Spleen (tissue), 11 donors: Measurements from ENCODE around the gene SINHCAF. TPM values are rescaled to one million over a fixed set of nuclear protein-coding genes. Genes with fewer than 3 reads are reported as not detected.

ENCODE experiments used
- DNase-seq: peaks from one replicate; pipeline ENCODE4 v3.0.0-alpha.2; 2020
- H3K27ac ChIP-seq, 8 donors: fragments of 200-600 bp; sonication (generic) in 7 of 8; 1 replicate in 4 of 8; 2 replicates in 4 of 8; pipeline versions ENCODE4 v1.5.0 to v1.8.0; 2016 to 2021; ENCODE audit warnings: inconsistent platforms in 4 of 8, mild to moderate bottlenecking in 4 of 8, moderate library complexity in 1 of 8
- H3K27me3 ChIP-seq, 7 donors: fragments of 200-600 bp; sonication (generic) in 6 of 7; replicated peaks in 1 of 7; 1 replicate in 4 of 7; 2 replicates in 3 of 7; pipeline versions ENCODE4 v1.5.0 to v1.8.0; 2016 to 2021; ENCODE audit warnings: inconsistent platforms in 3 of 7, mild to moderate bottlenecking in 1 of 7
- H3K36me3 ChIP-seq, 6 donors: fragments of 200-600 bp; sonication (generic) in 5 of 6; 1 replicate in 4 of 6; 2 replicates in 2 of 6; pipeline versions ENCODE4 v1.5.0 to v1.8.0; 2016 to 2021; ENCODE audit warnings: inconsistent platforms in 2 of 6
- H3K4me1 ChIP-seq, 6 donors: fragments of 200-600 bp; sonication (generic) in 5 of 6; 1 replicate in 3 of 6; 2 replicates in 3 of 6; pipeline versions ENCODE4 v1.5.0 to v1.8.0; 2016 to 2021; ENCODE audit warnings: inconsistent platforms in 3 of 6
- H3K4me3 ChIP-seq, 8 donors: fragments of 200-600 bp; sonication (generic) in 7 of 8; 1 replicate in 4 of 8; 2 replicates in 4 of 8; pipeline versions ENCODE4 v1.5.0 to v1.8.0; 2016 to 2021; ENCODE audit warnings: inconsistent platforms in 4 of 8, mild to moderate bottlenecking in 4 of 8, moderate library complexity in 2 of 8
- H3K9me3 ChIP-seq, 8 donors: fragments of 200-600 bp; sonication (generic) in 7 of 8; 1 replicate in 4 of 8; 2 replicates in 4 of 8; pipeline versions ENCODE4 v1.5.0 to v1.8.0; 2016 to 2021; ENCODE audit warnings: inconsistent platforms in 4 of 8
- CTCF ChIP-seq, 11 experiments: fragments of 200-600 bp in 7 of 11; fragments of 450-650 bp in 4 of 11; sonication (generic) in 4 of 11; IDR thresholded peaks in 8 of 11; conservative IDR thresholded peaks in 3 of 11; 1 replicate in 7 of 11; 2 replicates in 4 of 11; pipeline versions ENCODE4 v1.4.0 to v1.8.0; 2016 to 2021; ENCODE audit warnings: antibody characterized with exemption in 11 of 11, inconsistent platforms in 4 of 11, mild to moderate bottlenecking in 1 of 11
- POLR2A ChIP-seq, 3 donors: fragments of 450-650 bp; IDR thresholded peaks; one replicate each; pipeline ENCODE4 v1.5.1; 2017; ENCODE audit warnings: antibody characterized with exemption in 3 of 3, mild to moderate bottlenecking in 1 of 3
- POLR2AphosphoS5 ChIP-seq, 3 donors: sonication (generic); formaldehyde crosslinking; IDR thresholded peaks; one replicate each; pipeline ENCODE4 v1.5.1; 2017; ENCODE audit warnings: antibody characterized with exemption in 3 of 3
- WGBS, 5 donors: extraction: QIAGEN DNeasy Blood & Tissue Kit in 3 of 5; methylation state at CpG; one replicate each; pipeline versions ENCODE4 v1.1.5 to v1.1.7; 2013 to 2018; 5-methylcytosine and 5-hydroxymethylcytosine counted together
- intact Hi-C: fragments of 100-400 bp; cut with DNase I; formaldehyde crosslinking; loops from one replicate; pipeline ENCODE4 v1.15.0; 2023; ENCODE audit warnings: low total_unique reads
- polyA plus RNA-seq, 3 donors: library from polyadenylated mRNA; stranded (reverse); fragments of 200-250 nt; gene quantifications; one replicate each; pipeline ENCODE4 v1.2.1, GENCODE V29; 2013
- small RNA-seq, 4 donors: library from RNA; depleted of rRNA; stranded (forward); fragments of <200 nt; gene quantifications; one replicate each; pipeline ENCODE3, GENCODE V24; 2016
- total RNA-seq, 7 donors: library from RNA; depleted of rRNA in 3 of 7; stranded (reverse); fragments of >200 nt in 3 of 7; fragmentation: NEBNext Ultra II Directional in 4 of 7; extraction: Animal tissue kit (Norgen Biotek cat#: 25700) in 4 of 7; gene quantifications; one replicate each; pipeline versions ENCODE4 v1.1.0 to v1.2.1, GENCODE V29; 2016 to 2021
- donor health status: healthy with polysubstance abuse.
- donor health status: DM: no; HTN: no; CAD: no; lungs with moderate emphysema.
- donor health status: DM: no; HTN: no; CAD: no.
- donor health status: Bipolar disorder and iron deficiency.
- donor health status: healthy.
- donor health status: DM: no; HTN: no; CAD: no.
- donor health status: DM: yes; HTN: yes; CAD: no.

The SINHCAF gene
- total and polyA plus RNA-seq, 10 donors = 28.4 to 121 (median 55.9) TPM

DNA sequence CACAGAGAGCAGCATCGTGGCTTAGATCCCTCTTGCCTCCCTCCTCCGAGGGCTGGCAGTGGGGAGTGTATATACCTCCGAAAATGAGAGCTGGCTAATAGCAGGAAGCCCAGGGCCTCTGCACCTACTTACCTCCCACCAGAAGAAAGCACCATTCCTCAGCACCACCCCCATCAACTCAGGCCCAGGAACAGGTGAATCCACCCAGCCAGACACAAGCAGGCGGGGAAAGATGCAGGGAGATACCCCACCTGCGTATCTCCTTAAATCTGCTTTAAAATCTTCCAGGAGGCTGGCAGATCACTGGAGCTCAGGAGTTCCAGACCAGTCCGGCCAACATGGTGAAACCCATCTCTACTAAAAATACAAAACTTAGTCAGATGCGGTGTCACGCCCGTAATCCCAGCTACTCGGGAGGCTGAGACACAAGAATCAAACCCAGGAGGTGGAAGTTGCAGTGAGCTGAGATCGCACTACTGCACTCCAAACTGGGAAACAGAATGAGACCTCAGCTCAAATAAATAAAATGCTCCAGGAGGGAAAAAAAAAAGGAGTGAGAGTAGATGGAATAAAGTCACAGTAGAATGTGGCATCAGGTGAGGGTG lies 93.5 kb downstream of the SINHCAF start:
- no peaks in the 10 kb centered on the region for H3K36me3 ChIP-seq
- H3K27ac ChIP-seq = no peak overlapping the region
- no peak for DNase-seq
- 68 to 95% (median 83%) methylated on average over 9 to 11 of the region's 11 CpGs for WGBS, 5 donors
- H3K9me3 ChIP-seq = peaks cover 0 to 15% (median 5%) of the 10 kb centered on the region in 8 donors
- peaks cover 0 to 47% (median 0%) of the 10 kb centered on the region in 7 donors for H3K27me3 ChIP-seq
- TF ChIP-seq POLR2A (IDR thresholded peaks at IDR 0.05) = no peak
- no peak for TF ChIP-seq POLR2AphosphoS5 (IDR thresholded peaks at IDR 0.05)
- TF ChIP-seq CTCF (IDR thresholded peaks at IDR 0.05 in 8 of 11, conservative IDR thresholded peaks at IDR 0.05 in 3 of 11) = no peak
- H3K4me3 ChIP-seq = no peak overlapping the region
- intact Hi-C loops = no loop called here
- H3K4me1 ChIP-seq = peaks cover 0 to 6% (median 0%) of the 10 kb centered on the region in 6 donors

DNA sequence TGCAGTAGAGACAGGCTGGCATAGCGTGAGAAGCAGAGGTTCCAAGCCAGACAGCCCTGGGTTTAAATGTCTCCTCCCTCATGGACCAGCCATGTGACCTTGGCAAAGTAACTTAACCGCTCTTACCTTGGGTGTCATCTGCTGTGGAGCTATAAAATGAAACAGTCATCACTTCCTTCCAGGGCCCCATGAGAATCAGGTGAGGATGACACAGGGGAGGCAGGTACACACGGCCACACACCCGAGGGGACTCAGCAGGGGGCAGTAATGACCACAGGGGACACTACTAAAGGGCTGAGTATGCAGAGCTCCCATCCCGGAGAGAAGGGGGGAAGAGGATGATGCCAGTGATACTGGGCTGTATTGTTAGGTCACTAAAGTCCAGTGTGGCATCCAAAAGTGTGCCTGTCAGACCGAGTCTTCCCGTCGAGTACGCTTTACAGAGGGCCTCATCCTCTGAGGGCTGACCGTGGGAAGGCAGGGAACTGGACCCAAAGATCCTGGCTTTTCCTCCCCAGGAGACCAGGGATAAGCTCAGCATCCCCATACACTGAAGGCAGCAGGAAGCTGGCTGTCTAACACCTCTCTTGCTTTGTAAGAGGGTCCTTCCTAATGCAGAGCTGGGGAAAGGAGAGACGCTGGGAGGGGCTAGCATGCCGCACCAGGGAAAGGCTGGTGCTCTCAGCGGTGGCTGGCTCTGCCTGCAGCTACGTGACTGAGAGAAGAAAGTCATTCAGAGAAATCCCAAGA lies 94.2 kb downstream of the SINHCAF start:
- 81 to 90% (median 87%) methylated on average over 12 to 14 of the region's 14 CpGs for WGBS, 5 donors
- H3K36me3 ChIP-seq = no peaks in the 10 kb centered on the region
- no peak for TF ChIP-seq POLR2AphosphoS5 (IDR thresholded peaks at IDR 0.05)
- no peak for TF ChIP-seq POLR2A (IDR thresholded peaks at IDR 0.05)
- TF ChIP-seq CTCF (IDR thresholded peaks at IDR 0.05 in 8 of 11, conservative IDR thresholded peaks at IDR 0.05 in 3 of 11) = no peak
- H3K4me3 ChIP-seq = no peak overlapping the region
- DNase-seq = no peak
- H3K27ac ChIP-seq = no peak overlapping the region
- intact Hi-C loops = no loop called here
- H3K27me3 ChIP-seq = peaks cover 0 to 40% (median 0%) of the 10 kb centered on the region in 7 donors
- peaks cover 0 to 15% (median 5%) of the 10 kb centered on the region in 8 donors for H3K9me3 ChIP-seq
- peaks cover 0 to 10% (median 0%) of the 10 kb centered on the region in 6 donors for H3K4me1 ChIP-seq

Small RNA genes lying within 50 kb of the gene (small RNA-seq; reads per million reads assigned to genes)
- gene AC024940.4 (0 reads per million in 4 donors), gene AC024940.5 (0 reads per million in 4 donors), gene MREGP1 (0 reads per million in 4 donors), gene RF00026 (0 reads per million in 4 donors)
